Prostate gland (tissue), 2 donors: ENCODE results near the gene PSMB8.

Experiments
- POLR2A ChIP-seq: fragments of 450-650 bp; IDR thresholded peaks from one replicate; pipeline ENCODE4 v1.6.1; 2016; ENCODE audit warnings: antibody characterized with exemption, mild to moderate bottlenecking
- TF ChIP-seq, protein P1 (sequence below), 4 experiments: fragments of 200-600 bp in 2 of 4; fragments of 450-650 bp in 2 of 4; sonication (generic) in 2 of 4; IDR thresholded peaks; 1 replicate in 3 of 4; 2 replicates in 1 of 4; pipeline ENCODE4 v1.5.1; 2016 to 2019; ENCODE audit warnings: antibody characterized with exemption in 4 of 4, mild to moderate bottlenecking in 2 of 4, moderate library complexity in 2 of 4

DNA sequence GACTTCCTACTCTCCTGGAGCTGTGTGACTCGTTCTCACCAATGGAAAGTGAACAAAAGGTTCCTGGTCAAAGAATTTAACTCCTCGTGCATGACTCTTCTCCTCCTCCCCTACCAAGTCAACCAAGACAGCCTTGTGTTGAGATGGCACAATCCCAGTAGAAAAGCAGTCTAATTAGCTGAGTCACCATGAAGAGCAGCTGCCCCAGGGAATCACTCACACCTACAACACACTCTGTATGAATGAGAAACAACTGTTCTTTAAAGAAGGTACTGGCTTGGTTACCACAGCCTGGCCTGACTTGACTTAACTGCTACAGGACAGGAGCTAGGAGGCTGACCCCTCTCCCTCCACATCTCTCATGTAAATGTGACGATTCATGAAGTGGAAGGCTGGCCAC lies 24.1 kb downstream of the PSMB8 start:
- TF ChIP-seq, protein P1, sequence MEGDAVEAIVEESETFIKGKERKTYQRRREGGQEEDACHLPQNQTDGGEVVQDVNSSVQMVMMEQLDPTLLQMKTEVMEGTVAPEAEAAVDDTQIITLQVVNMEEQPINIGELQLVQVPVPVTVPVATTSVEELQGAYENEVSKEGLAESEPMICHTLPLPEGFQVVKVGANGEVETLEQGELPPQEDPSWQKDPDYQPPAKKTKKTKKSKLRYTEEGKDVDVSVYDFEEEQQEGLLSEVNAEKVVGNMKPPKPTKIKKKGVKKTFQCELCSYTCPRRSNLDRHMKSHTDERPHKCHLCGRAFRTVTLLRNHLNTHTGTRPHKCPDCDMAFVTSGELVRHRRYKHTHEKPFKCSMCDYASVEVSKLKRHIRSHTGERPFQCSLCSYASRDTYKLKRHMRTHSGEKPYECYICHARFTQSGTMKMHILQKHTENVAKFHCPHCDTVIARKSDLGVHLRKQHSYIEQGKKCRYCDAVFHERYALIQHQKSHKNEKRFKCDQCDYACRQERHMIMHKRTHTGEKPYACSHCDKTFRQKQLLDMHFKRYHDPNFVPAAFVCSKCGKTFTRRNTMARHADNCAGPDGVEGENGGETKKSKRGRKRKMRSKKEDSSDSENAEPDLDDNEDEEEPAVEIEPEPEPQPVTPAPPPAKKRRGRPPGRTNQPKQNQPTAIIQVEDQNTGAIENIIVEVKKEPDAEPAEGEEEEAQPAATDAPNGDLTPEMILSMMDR (IDR thresholded peaks at IDR 0.05) = no peak
- TF ChIP-seq POLR2A = no peak
